Transverse colon (tissue), 4 donors: Measurements from ENCODE around the gene ZNF433. TPM values are rescaled to one million over a fixed set of nuclear protein-coding genes. Genes with fewer than 3 reads are reported as not detected.

Experiments
- DNase-seq: peaks from one replicate; pipeline ENCODE4 v3.0.0-alpha.2; 2019
- H3K27ac ChIP-seq, 4 donors: fragments of 200-600 bp; sonication (generic); 2 replicates each; pipeline ENCODE4 v1.5.1; 2016 to 2018; ENCODE audit warnings: inconsistent platforms in 4 of 4
- H3K27me3 ChIP-seq: fragments of 200-600 bp; sonication (generic); 2 replicates; pipeline ENCODE4 v1.5.1; 2017; ENCODE audit warnings: inconsistent platforms
- H3K36me3 ChIP-seq, 4 donors: fragments of 200-600 bp; sonication (generic); 2 replicates each; pipeline ENCODE4 v1.5.1; 2017 to 2019; ENCODE audit warnings: inconsistent platforms in 4 of 4
- H3K4me1 ChIP-seq, 4 donors: fragments of 200-600 bp; sonication (generic); 2 replicates each; pipeline ENCODE4 v1.5.1; 2017 to 2020; ENCODE audit warnings: inconsistent platforms in 4 of 4
- H3K4me3 ChIP-seq, 4 donors: fragments of 200-600 bp; sonication (generic); 1 replicate in 1 of 4; 2 replicates in 3 of 4; pipeline versions ENCODE4 v1.5.1 to v1.6.1; 2017 to 2019; ENCODE audit warnings: inconsistent platforms in 4 of 4
- H3K9me3 ChIP-seq, 2 donors: fragments of 200-600 bp; sonication (generic); 2 replicates each; pipeline ENCODE4 v1.5.1; 2017 to 2019; ENCODE audit warnings: inconsistent platforms in 2 of 2
- CTCF ChIP-seq, 5 experiments: fragments of 200-600 bp in 3 of 5; fragments of 450-650 bp in 2 of 5; sonication (generic) in 3 of 5; IDR thresholded peaks; 1 replicate in 2 of 5; 2 replicates in 3 of 5; pipeline ENCODE4 v1.5.1; 2016 to 2017; ENCODE audit warnings: antibody characterized with exemption in 5 of 5, inconsistent platforms in 3 of 5, mild to moderate bottlenecking in 2 of 5, moderate library complexity in 1 of 5
- EP300 ChIP-seq: sonication (generic); formaldehyde crosslinking; IDR thresholded peaks from one replicate; pipeline ENCODE4 v1.6.1; 2017; ENCODE audit warnings: antibody characterized with exemption, low read depth
- POLR2A ChIP-seq: fragments of 450-650 bp; IDR thresholded peaks from one replicate; pipeline ENCODE4 v1.6.1; 2016; ENCODE audit warnings: antibody characterized with exemption, mild to moderate bottlenecking, moderate library complexity
- POLR2AphosphoS5 ChIP-seq, 3 donors: sonication (generic); formaldehyde crosslinking; IDR thresholded peaks; one replicate each; pipeline ENCODE4 v1.6.1; 2016; ENCODE audit warnings: antibody characterized with exemption in 3 of 3
- WGBS, 2 donors: methylation state at CpG; one replicate each; pipeline ENCODE4 v1.1.5; 2018; ENCODE audit warnings: low coverage in 1 of 2; 5-methylcytosine and 5-hydroxymethylcytosine counted together
- in situ Hi-C, 4 donors: fragments of 200-750 bp; cut with MboI; loops; one replicate each; pipeline versions ENCODE4 v1.15.0 to v1.15.1; 2017; ENCODE audit warnings: low sequenced_read_pairs in 3 of 4, low pct_ligation_motif_present in 1 of 4, low pct_unique_long_range_greater_than_20kb in 1 of 4
- intact Hi-C: fragments of 100-400 bp; cut with DNase I; formaldehyde crosslinking; loops from one replicate; pipeline ENCODE4 v1.15.1; 2023; ENCODE audit warnings: low total_unique reads
- total RNA-seq, 4 donors: library from RNA; depleted of rRNA; stranded (reverse); fragments of >200 nt; gene quantifications; one replicate each; pipeline ENCODE4 v1.1.0, GENCODE V29; 2016

The ZNF433 gene
- total RNA-seq, 4 donors from 2014 or later = 3.2 to 13.5 (median 4.7) TPM

DNA sequence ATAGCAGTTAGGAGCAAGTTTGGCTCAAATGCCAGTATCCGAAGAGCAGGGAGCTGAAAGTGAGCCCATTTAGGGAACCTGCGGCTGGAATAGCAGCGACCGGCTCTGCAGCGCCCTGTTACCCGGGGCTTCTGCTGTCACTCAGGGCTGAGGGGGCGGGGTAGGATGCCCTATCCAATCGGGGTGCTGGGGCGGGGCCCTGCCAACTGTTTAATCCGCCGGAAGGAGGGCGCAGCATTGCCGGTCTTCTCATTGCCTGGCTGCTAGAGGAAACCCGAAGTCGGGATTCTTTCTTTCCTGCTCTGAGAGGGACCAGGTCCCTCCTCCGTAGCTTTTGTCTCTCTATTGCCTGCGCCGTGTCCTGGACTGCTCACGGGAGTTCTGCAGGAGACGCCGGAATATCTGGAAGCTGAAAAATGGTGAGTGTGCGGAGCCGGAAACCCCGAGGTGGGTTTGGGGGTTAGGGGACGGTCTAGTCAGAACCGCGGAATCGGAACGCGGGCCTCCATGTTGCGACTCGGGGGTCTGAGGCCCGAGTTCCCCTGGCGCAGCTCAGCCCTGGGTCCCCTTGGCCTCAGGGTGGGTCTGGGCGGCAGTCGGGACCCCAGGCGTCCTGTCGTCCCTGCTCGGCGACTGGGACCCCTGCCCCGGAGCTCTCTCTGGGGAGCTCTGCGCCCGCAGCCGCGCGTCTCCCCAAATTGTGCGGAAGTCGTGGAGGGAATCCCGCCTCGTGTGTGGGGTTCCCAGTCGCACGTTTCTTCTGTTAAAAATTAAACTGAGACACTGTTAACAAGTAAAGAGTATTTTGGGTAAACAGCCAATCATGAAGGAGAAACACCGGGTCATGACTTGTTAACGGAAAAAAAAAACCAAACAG is 47.8 kb downstream of the ZNF433 start:
- DNase-seq = peak; percentile 97
- H3K4me3 ChIP-seq = peak overlapping the region; percentile 70 to 86 (median 78)
- no peaks in the 10 kb centered on the region for H3K27me3 ChIP-seq
- peaks cover 0 to 3% of the 10 kb centered on the region in 2 donors for H3K9me3 ChIP-seq
- in situ Hi-C loops = loop anchor here in 2 of 4 donors (25.0 kb wide), 2 partner anchors 100 to 150 kb away; partner anchors contain the start of genes ZNF20 (in 1 of the 2) and ZNF69 (in 1 of the 2)
- H3K36me3 ChIP-seq = no peaks in the 10 kb centered on the region
- 1% methylated on average over 16 to 44 of the region's 54 CpGs for WGBS, 2 donors
- peak overlapping the region; percentile 89 to 94 (median 92) for H3K27ac ChIP-seq
- TF ChIP-seq POLR2AphosphoS5 (IDR thresholded peaks at IDR 0.05) (peak; percentile 94 to 97 (median 95)), CTCF (IDR thresholded peaks at IDR 0.05) (no peak), EP300 (no peak), POLR2A (peak; percentile 85)
- peaks cover 0 to 9% (median 4%) of the 10 kb centered on the region in 4 donors for H3K4me1 ChIP-seq
- intact Hi-C loops = loop anchor here (1.0 to 5.0 kb wide), 2 partner anchors 23 to 65 kb away; no protein-coding TSS in a partner anchor

- H3K36me3 ChIP-seq = no peaks in the 10 kb centered on the region
- intact Hi-C loops = loop anchor here (5.0 kb wide), 1 partner anchor 64 kb away; no protein-coding TSS in a partner anchor
- in situ Hi-C loops = loop anchor here in 2 of 4 donors (25.0 kb wide), 2 partner anchors 99 to 151 kb away; partner anchors contain the start of genes ZNF20 (in 1 of the 2) and ZNF69 (in 1 of the 2)
- no peak for TF ChIP-seq POLR2A
- TF ChIP-seq EP300 = no peak
- no peak for TF ChIP-seq CTCF (IDR thresholded peaks at IDR 0.05)
- no peak for TF ChIP-seq POLR2AphosphoS5 (IDR thresholded peaks at IDR 0.05)
- 92% methylated on average over 17 of the region's 17 CpGs; no CpG with 5 or more reads in 1 of the 2 donors for WGBS, 2 donors
- no peak for DNase-seq
- H3K27me3 ChIP-seq = no peaks in the 10 kb centered on the region
- peaks cover 0 to 9% (median 4%) of the 10 kb centered on the region in 4 donors for H3K4me1 ChIP-seq
- no peak overlapping the region for H3K4me3 ChIP-seq
- H3K9me3 ChIP-seq = peaks cover 0 to 12% of the 10 kb centered on the region in 2 donors
- peak overlapping the region in 1 of 4 donors; percentile 89 for H3K27ac ChIP-seq
Measured at GRCh38 chr19:11986754-11987153, 48.7 kb downstream of the ZNF433 start.

DNA sequence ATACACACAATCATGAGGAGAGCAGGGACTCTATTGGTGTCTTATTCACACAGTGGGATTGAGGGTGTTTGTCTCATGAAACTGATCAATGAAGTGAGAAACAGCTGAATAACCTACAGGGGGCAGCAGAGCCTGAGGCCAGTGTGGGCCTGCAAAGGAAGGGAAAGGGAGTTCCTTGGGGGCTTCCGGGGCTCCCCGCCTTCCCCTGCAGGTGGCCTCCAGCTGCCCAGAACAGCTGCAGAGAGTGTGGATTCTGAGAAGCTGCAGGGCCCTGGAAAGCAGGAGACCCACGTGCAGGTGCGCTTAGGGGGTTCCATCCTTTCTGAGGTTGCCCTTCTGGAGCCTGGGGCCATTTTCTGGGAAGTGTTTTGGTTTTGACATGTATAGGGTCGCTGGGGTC is 50.5 kb downstream of the ZNF433 start:
- WGBS, 2 donors = 34% methylated on average over 5 of the region's 5 CpGs; no CpG with 5 or more reads in 1 of the 2 donors
- DNase-seq = no peak
- H3K36me3 ChIP-seq = peaks cover 0 to 2% (median 0%) of the 10 kb centered on the region in 4 donors
- no peaks in the 10 kb centered on the region for H3K27me3 ChIP-seq
- in situ Hi-C loops = loop anchor here in 2 of 4 donors (25.0 kb wide), 2 partner anchors 98 to 152 kb away; partner anchors contain the start of genes ZNF20 (in 1 of the 2) and ZNF69 (in 1 of the 2)
- H3K4me1 ChIP-seq = peaks cover 0 to 9% (median 4%) of the 10 kb centered on the region in 4 donors
- intact Hi-C loops = loop anchor here (5.0 kb wide), 1 partner anchor 63 kb away; no protein-coding TSS in a partner anchor
- H3K27ac ChIP-seq = no peak overlapping the region
- no peak overlapping the region for H3K4me3 ChIP-seq
- no peak for TF ChIP-seq EP300
- TF ChIP-seq POLR2AphosphoS5 (IDR thresholded peaks at IDR 0.05) = no peak
- peak in 1 of 5 experiments; percentile 5 for TF ChIP-seq CTCF (IDR thresholded peaks at IDR 0.05)
- no peak for TF ChIP-seq POLR2A
- H3K9me3 ChIP-seq = peaks cover 10 to 30% of the 10 kb centered on the region in 2 donors

GRCh38 chr19:11982526-11982925 is 53.0 kb downstream of the ZNF433 start:
- Histone ChIP-seq H3K27ac (no peak overlapping the region), H3K4me3 (no peak overlapping the region), H3K36me3 (peaks cover 0 to 27% (median 10%) of the 10 kb centered on the region in 4 donors), H3K4me1 (peaks cover 0 to 3% (median 0%) of the 10 kb centered on the region in 4 donors), H3K27me3 (no peaks in the 10 kb centered on the region), H3K9me3 (peaks cover 35 to 55% of the 10 kb centered on the region in 2 donors)
- 78 to 92% methylated on average over 4 of the region's 4 CpGs for WGBS, 2 donors
- intact Hi-C loops = no loop called here
- TF ChIP-seq EP300 (no peak), CTCF (IDR thresholded peaks at IDR 0.05) (no peak), POLR2A (no peak), POLR2AphosphoS5 (IDR thresholded peaks at IDR 0.05) (no peak)
- in situ Hi-C loops = loop anchor here in 2 of 4 donors (25.0 kb wide), 2 partner anchors 95 to 155 kb away; partner anchors contain the start of genes ZNF20 (in 1 of the 2) and ZNF69 (in 1 of the 2)
- DNase-seq = no peak
